ENCODE data around the gene ROBO1. TPM values are rescaled to one million over a fixed set of nuclear protein-coding genes. Genes with fewer than 3 reads are reported as not detected.

The ROBO1 gene
- total and polyA plus RNA-seq, 2 of the 8 experiments (the other 6 are each of a cell fraction or from before 2014, with no cell fraction given) = 51.4 to 91.0 TPM

DNA sequence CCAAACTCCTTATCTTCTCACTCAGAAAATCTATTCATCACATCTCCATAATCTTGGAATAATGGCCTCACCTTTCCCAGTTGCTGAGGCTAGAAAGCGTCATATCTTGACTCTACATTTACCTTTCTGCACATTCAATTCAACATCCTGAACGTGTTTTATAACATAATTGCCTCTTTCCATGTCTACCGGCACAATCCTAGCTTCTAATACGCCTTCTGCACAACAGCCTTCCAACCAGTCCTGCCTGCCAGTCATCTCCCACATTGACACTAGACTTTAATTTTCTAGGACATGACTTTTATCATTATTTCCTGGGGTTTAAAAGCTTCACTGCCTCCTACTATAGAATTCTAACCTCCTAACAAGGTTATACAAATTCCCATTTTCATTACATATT is 906.6 kb downstream of the ROBO1 start:
- Histone ChIP-seq H4K5ac (ENCODE audit: insufficient read length, low read depth, low read length) (no peak overlapping the region), H2BK15ac (ENCODE audit: low read length) (no peak overlapping the region), H4K91ac (replicated peaks; ENCODE audit: insufficient read length, low read length) (no peak overlapping the region), H3K56ac (replicated peaks; ENCODE audit: insufficient read length, low read depth, low read length) (no peak overlapping the region), H2BK5ac (ENCODE audit: low read depth, low read length) (no peak overlapping the region), H2BK120ac (replicated peaks; ENCODE audit: low read depth, low read length) (no peak overlapping the region), H2BK20ac (ENCODE audit: low read length) (no peak overlapping the region), H2AK5ac (ENCODE audit: low read depth, low read length) (no peak overlapping the region), H3K4me1 (replicated peaks in 1 of 4; ENCODE audit: control insufficient read depth in 3 of 4, insufficient read depth in 4 of 4, low read length in 3 of 4) (no peaks in the 10 kb centered on the region), H3K79me2 (ENCODE audit: control insufficient read depth in 1 of 2, insufficient read depth in 2 of 2, low read length in 2 of 2) (peaks cover 0 to 25% of the 10 kb centered on the region in 2 experiments; a peak in 2 of 4 replicates), H3K23me2 (ENCODE audit: low read depth, low read length) (no peaks in the 10 kb centered on the region), H3K4me3 (ENCODE audit: extremely low read depth in 1 of 4, insufficient read depth in 2 of 4, low read depth in 3 of 4, low read length in 4 of 4) (no peak overlapping the region), H3K27ac (ENCODE audit: low read depth, low read length) (no peak overlapping the region), H3K36me3 (ENCODE audit: control insufficient read depth in 2 of 4, insufficient read depth in 4 of 4, low read length in 3 of 4) (no peaks in the 10 kb centered on the region), H2AFZ (ENCODE audit: low read length) (no peak overlapping the region), H4K8ac (ENCODE audit: extremely low read depth, insufficient read depth, low read length) (no peak overlapping the region), H3K27me3 (replicated peaks in 1 of 4; ENCODE audit: control insufficient read depth in 3 of 4, extremely low read depth in 1 of 4, insufficient read depth in 3 of 4, low read length in 3 of 4) (no peaks in the 10 kb centered on the region), H3K9me3 (ENCODE audit: insufficient read depth in 2 of 2, low read depth in 1 of 2, low read length in 1 of 2) (no peaks in the 10 kb centered on the region), H4K20me1 (replicated peaks in 1 of 2; ENCODE audit: control insufficient read depth in 1 of 2, insufficient read depth in 2 of 2, low read length in 2 of 2) (no peaks in the 10 kb centered on the region), H2BK12ac (ENCODE audit: low read depth, low read length) (no peak overlapping the region), H3K9ac (replicated peaks in 1 of 4; ENCODE audit: extremely low read depth in 1 of 4, low read depth in 3 of 4, low read length in 3 of 4) (no peak overlapping the region), H3K4ac (replicated peaks; ENCODE audit: insufficient read length, low read depth, low read length) (no peak overlapping the region), H3K79me1 (ENCODE audit: low read depth, low read length) (no peaks in the 10 kb centered on the region), H3K18ac (ENCODE audit: extremely low read depth, low read length) (no peak overlapping the region), H3K14ac (ENCODE audit: insufficient read length) (no peak overlapping the region), H3K23ac (ENCODE audit: insufficient read length) (no peak overlapping the region), H3K4me2 (ENCODE audit: insufficient read depth in 1 of 2, low read depth in 2 of 2, low read length in 2 of 2) (no peak overlapping the region)
- FAIRE-seq = no peak
- CTCF ChIA-PET (ENCODE audit: partially characterized antibody) = interaction anchor here (1.1 kb wide), 1 partner anchor 160 kb away, joined by 3 read pairs; no protein-coding TSS in a partner anchor
- DNase-seq (ENCODE audit: low read depth in 1 of 2, low spot score in 2 of 2) = no peak
- WGBS, 2 experiments (ENCODE audit: extremely low coverage in 1 of 2, insufficient coverage in 1 of 2, insufficient read length in 1 of 2, insufficient replicate concordance in 2 of 2, low coverage in 1 of 2, low lambda C conversion rate in 2 of 2, missing lambda C conversion rate in 1 of 2) = 87% methylated on average over 4 of the region's 4 CpGs; no CpG with 5 or more reads in 1 of the 2 experiments
- POLR2A ChIA-PET (ENCODE audit: partially characterized antibody) = no interaction called here
- no peak for TF ChIP-seq TEAD4 (IDR thresholded peaks at IDR 0.05; ENCODE audit: low read depth, low read length)
- no peak for TF ChIP-seq RNF2 (IDR thresholded peaks at IDR 0.05; ENCODE audit: borderline replicate concordance, low read depth, low read length, missing control alignments, poor library complexity, severe bottlenecking)
- TF ChIP-seq TAF7 (optimal IDR thresholded peaks at IDR 0.05; ENCODE audit: borderline replicate concordance, low read depth, low read length) = no peak
- no peak for TF ChIP-seq PHF8 (conservative IDR thresholded peaks at IDR 0.05; ENCODE audit: low read depth, low read length)
- no peak for TF ChIP-seq EGR1 (IDR thresholded peaks at IDR 0.05; ENCODE audit: borderline replicate concordance, low read depth, low read length)
- no peak for TF ChIP-seq SAP30 (IDR thresholded peaks at IDR 0.05; ENCODE audit: insufficient read depth, insufficient replicate concordance, low read length)
- TF ChIP-seq NANOG (IDR thresholded peaks at IDR 0.05; ENCODE audit: insufficient read depth, low read depth, low read length, poor library complexity, severe bottlenecking) = no peak
- TF ChIP-seq TAF1 (IDR thresholded peaks at IDR 0.05; ENCODE audit: low read depth, low read length) = no peak
- TF ChIP-seq, protein P1, sequence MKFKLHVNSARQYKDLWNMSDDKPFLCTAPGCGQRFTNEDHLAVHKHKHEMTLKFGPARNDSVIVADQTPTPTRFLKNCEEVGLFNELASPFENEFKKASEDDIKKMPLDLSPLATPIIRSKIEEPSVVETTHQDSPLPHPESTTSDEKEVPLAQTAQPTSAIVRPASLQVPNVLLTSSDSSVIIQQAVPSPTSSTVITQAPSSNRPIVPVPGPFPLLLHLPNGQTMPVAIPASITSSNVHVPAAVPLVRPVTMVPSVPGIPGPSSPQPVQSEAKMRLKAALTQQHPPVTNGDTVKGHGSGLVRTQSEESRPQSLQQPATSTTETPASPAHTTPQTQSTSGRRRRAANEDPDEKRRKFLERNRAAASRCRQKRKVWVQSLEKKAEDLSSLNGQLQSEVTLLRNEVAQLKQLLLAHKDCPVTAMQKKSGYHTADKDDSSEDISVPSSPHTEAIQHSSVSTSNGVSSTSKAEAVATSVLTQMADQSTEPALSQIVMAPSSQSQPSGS (IDR thresholded peaks at IDR 0.05; ENCODE audit: low read length) = no peak
- no peak for TF ChIP-seq NRF1 (IDR thresholded peaks at IDR 0.05; ENCODE audit: low read depth, low read length)
- no peak for TF ChIP-seq ZNF274 (IDR thresholded peaks at IDR 0.05; ENCODE audit: borderline replicate concordance, extremely low read depth, low read length)
- no peak for TF ChIP-seq CBX8 (IDR thresholded peaks at IDR 0.05; ENCODE audit: borderline replicate concordance, low read depth, low read length)
